ENCODE data around the gene PLA2G2F.

PLA2G2F gene

GRCh38 chr1:20115479-20115878 is 23.6 kb upstream of the PLA2G2F start:
- Histone ChIP-seq H3K9ac (ENCODE audit: low read depth, low read length, poor library complexity) (no peak overlapping the region), H3K23ac (ENCODE audit: low read depth, low read length, poor library complexity) (no peak overlapping the region), H3K14ac (ENCODE audit: low read length) (no peak overlapping the region), H2BK120ac (ENCODE audit: low read depth, low read length) (no peak overlapping the region), H2AFZ (ENCODE audit: low read length) (no peak overlapping the region), H3K18ac (ENCODE audit: low read length) (no peak overlapping the region), H3K36me3 (replicated peaks in 1 of 2; ENCODE audit: control insufficient read depth in 2 of 2, insufficient read depth in 2 of 2, low read length in 2 of 2) (no peaks in the 10 kb centered on the region), H2BK15ac (ENCODE audit: low read length) (no peak overlapping the region), H2BK12ac (ENCODE audit: low read length) (no peak overlapping the region), H3K4me1 (ENCODE audit: control insufficient read depth in 2 of 2, insufficient read depth in 1 of 2, low read depth in 1 of 2, low read length in 2 of 2) (no peaks in the 10 kb centered on the region), H3K27me3 (ENCODE audit: control insufficient read depth in 3 of 3, insufficient read depth in 3 of 3, low read depth in 1 of 3, low read length in 3 of 3) (no peaks in the 10 kb centered on the region), H2AK5ac (ENCODE audit: low read depth, low read length) (no peak overlapping the region), H3K27ac (replicated peaks; ENCODE audit: low read length) (no peak overlapping the region), H3K9me3 (replicated peaks in 1 of 2; ENCODE audit: control insufficient read depth in 2 of 2, insufficient read depth in 1 of 2, low read depth in 1 of 2, low read length in 2 of 2) (no peaks in the 10 kb centered on the region), H4K8ac (ENCODE audit: low read depth, low read length) (no peak overlapping the region), H3K4me2 (ENCODE audit: insufficient read depth, low read length, poor library complexity, severe bottlenecking) (no peak overlapping the region), H3K79me1 (ENCODE audit: low read depth, low read length) (no peaks in the 10 kb centered on the region), H3K4ac (ENCODE audit: low read length) (no peak overlapping the region), H3K4me3 (ENCODE audit: low read length in 2 of 2) (no peak overlapping the region), H4K91ac (ENCODE audit: low read depth, low read length, poor library complexity) (no peak overlapping the region), H2BK5ac (ENCODE audit: low read length) (no peak overlapping the region)
- DNase-seq (ENCODE audit: low spot score) = no peak
- WGBS, 2 donors (ENCODE audit: extremely low coverage in 2 of 2, insufficient read length in 2 of 2, insufficient replicate concordance in 1 of 2) = no CpG with 5 or more reads among the region's 4 CpGs

GRCh38 chr1:20115916-20116315 is 23.2 kb upstream of the PLA2G2F start:
- Histone ChIP-seq H2BK5ac (ENCODE audit: low read length) (no peak overlapping the region), H3K14ac (ENCODE audit: low read length) (no peak overlapping the region), H2AK5ac (ENCODE audit: low read depth, low read length) (no peak overlapping the region), H3K4ac (ENCODE audit: low read length) (no peak overlapping the region), H2BK12ac (ENCODE audit: low read length) (no peak overlapping the region), H2BK120ac (ENCODE audit: low read depth, low read length) (no peak overlapping the region), H3K9ac (ENCODE audit: low read depth, low read length, poor library complexity) (no peak overlapping the region), H3K79me1 (ENCODE audit: low read depth, low read length) (no peaks in the 10 kb centered on the region), H3K18ac (ENCODE audit: low read length) (no peak overlapping the region), H3K27ac (replicated peaks; ENCODE audit: low read length) (no peak overlapping the region), H3K4me3 (ENCODE audit: low read length in 2 of 2) (no peak overlapping the region), H4K91ac (ENCODE audit: low read depth, low read length, poor library complexity) (no peak overlapping the region), H3K4me2 (ENCODE audit: insufficient read depth, low read length, poor library complexity, severe bottlenecking) (no peak overlapping the region), H3K23ac (ENCODE audit: low read depth, low read length, poor library complexity) (no peak overlapping the region), H3K9me3 (replicated peaks in 1 of 2; ENCODE audit: control insufficient read depth in 2 of 2, insufficient read depth in 1 of 2, low read depth in 1 of 2, low read length in 2 of 2) (no peaks in the 10 kb centered on the region), H4K8ac (ENCODE audit: low read depth, low read length) (no peak overlapping the region), H2AFZ (ENCODE audit: low read length) (no peak overlapping the region), H3K27me3 (ENCODE audit: control insufficient read depth in 3 of 3, insufficient read depth in 3 of 3, low read depth in 1 of 3, low read length in 3 of 3) (no peaks in the 10 kb centered on the region), H2BK15ac (ENCODE audit: low read length) (no peak overlapping the region), H3K36me3 (replicated peaks in 1 of 2; ENCODE audit: control insufficient read depth in 2 of 2, insufficient read depth in 2 of 2, low read length in 2 of 2) (no peaks in the 10 kb centered on the region), H3K4me1 (ENCODE audit: control insufficient read depth in 2 of 2, insufficient read depth in 1 of 2, low read depth in 1 of 2, low read length in 2 of 2) (no peaks in the 10 kb centered on the region)
- DNase-seq (ENCODE audit: low spot score) = no peak
- WGBS, 2 donors (ENCODE audit: extremely low coverage in 2 of 2, insufficient read length in 2 of 2, insufficient replicate concordance in 1 of 2) = no CpG with 5 or more reads among the region's 7 CpGs

- Histone ChIP-seq H2AFZ (ENCODE audit: low read length) (no peak overlapping the region), H3K27ac (replicated peaks; ENCODE audit: low read length) (no peak overlapping the region), H2BK5ac (ENCODE audit: low read length) (no peak overlapping the region), H2BK120ac (ENCODE audit: low read depth, low read length) (no peak overlapping the region), H3K23ac (ENCODE audit: low read depth, low read length, poor library complexity) (no peak overlapping the region), H3K4me3 (ENCODE audit: low read length in 2 of 2) (no peak overlapping the region), H4K8ac (ENCODE audit: low read depth, low read length) (no peak overlapping the region), H3K9ac (ENCODE audit: low read depth, low read length, poor library complexity) (no peak overlapping the region), H3K4me1 (ENCODE audit: control insufficient read depth in 2 of 2, insufficient read depth in 1 of 2, low read depth in 1 of 2, low read length in 2 of 2) (no peaks in the 10 kb centered on the region), H3K79me1 (ENCODE audit: low read depth, low read length) (no peaks in the 10 kb centered on the region), H2BK12ac (ENCODE audit: low read length) (no peak overlapping the region), H3K27me3 (ENCODE audit: control insufficient read depth in 3 of 3, insufficient read depth in 3 of 3, low read depth in 1 of 3, low read length in 3 of 3) (no peaks in the 10 kb centered on the region), H2BK15ac (ENCODE audit: low read length) (no peak overlapping the region), H2AK5ac (ENCODE audit: low read depth, low read length) (no peak overlapping the region), H3K14ac (ENCODE audit: low read length) (no peak overlapping the region), H3K36me3 (replicated peaks in 1 of 2; ENCODE audit: control insufficient read depth in 2 of 2, insufficient read depth in 2 of 2, low read length in 2 of 2) (no peaks in the 10 kb centered on the region), H4K91ac (ENCODE audit: low read depth, low read length, poor library complexity) (no peak overlapping the region), H3K4ac (ENCODE audit: low read length) (no peak overlapping the region), H3K9me3 (replicated peaks in 1 of 2; ENCODE audit: control insufficient read depth in 2 of 2, insufficient read depth in 1 of 2, low read depth in 1 of 2, low read length in 2 of 2) (no peaks in the 10 kb centered on the region), H3K4me2 (ENCODE audit: insufficient read depth, low read length, poor library complexity, severe bottlenecking) (no peak overlapping the region), H3K18ac (ENCODE audit: low read length) (no peak overlapping the region)
- DNase-seq (ENCODE audit: low spot score) = no peak
Observed at GRCh38 chr1:20117236-20117635, 21.9 kb upstream of the PLA2G2F start.

- Histone ChIP-seq H3K23ac (ENCODE audit: low read depth, low read length, poor library complexity) (peak within 1 kb of the TSS; percentile 53), H3K27ac (replicated peaks; ENCODE audit: low read length) (no peak within 1 kb of the TSS), H3K18ac (ENCODE audit: low read length) (peak within 1 kb of the TSS; percentile 63), H4K8ac (ENCODE audit: low read depth, low read length) (no peak within 1 kb of the TSS), H3K36me3 (replicated peaks in 1 of 2; ENCODE audit: control insufficient read depth in 2 of 2, insufficient read depth in 2 of 2, low read length in 2 of 2) (no peaks in the 10 kb centered on the region), H2BK15ac (ENCODE audit: low read length) (no peak within 1 kb of the TSS), H2AK5ac (ENCODE audit: low read depth, low read length) (no peak within 1 kb of the TSS), H3K27me3 (ENCODE audit: control insufficient read depth in 3 of 3, insufficient read depth in 3 of 3, low read depth in 1 of 3, low read length in 3 of 3) (no peaks in the 10 kb centered on the region), H3K4me2 (ENCODE audit: insufficient read depth, low read length, poor library complexity, severe bottlenecking) (no peak within 1 kb of the TSS), H3K9ac (ENCODE audit: low read depth, low read length, poor library complexity) (no peak within 1 kb of the TSS), H3K9me3 (replicated peaks in 1 of 2; ENCODE audit: control insufficient read depth in 2 of 2, insufficient read depth in 1 of 2, low read depth in 1 of 2, low read length in 2 of 2) (no peaks in the 10 kb centered on the region), H2BK12ac (ENCODE audit: low read length) (no peak within 1 kb of the TSS), H4K91ac (ENCODE audit: low read depth, low read length, poor library complexity) (no peak within 1 kb of the TSS), H2AFZ (ENCODE audit: low read length) (no peak within 1 kb of the TSS), H2BK120ac (ENCODE audit: low read depth, low read length) (no peak within 1 kb of the TSS), H3K4me3 (ENCODE audit: low read length in 2 of 2) (no peak within 1 kb of the TSS), H3K14ac (ENCODE audit: low read length) (peak within 1 kb of the TSS; percentile 67), H2BK5ac (ENCODE audit: low read length) (no peak within 1 kb of the TSS), H3K4me1 (ENCODE audit: control insufficient read depth in 2 of 2, insufficient read depth in 1 of 2, low read depth in 1 of 2, low read length in 2 of 2) (no peaks in the 10 kb centered on the region), H3K4ac (ENCODE audit: low read length) (peak within 1 kb of the TSS; percentile 23), H3K79me1 (ENCODE audit: low read depth, low read length) (no peaks in the 10 kb centered on the region)
- DNase-seq (ENCODE audit: low spot score) = no peak
- WGBS, 2 donors (ENCODE audit: extremely low coverage in 2 of 2, insufficient read length in 2 of 2, insufficient replicate concordance in 1 of 2) = no CpG with 5 or more reads among the region's 2 CpGs
Observed at GRCh38 chr1:20119347-20119746, 19.8 kb upstream of the PLA2G2F start, which contains the start of gene PLA2G2D. Gene PLA2G2D (minus strand): TSS chr1:20119536. CDS start chr1:20119498, 38 bp downstream.
